GM18909 (cell line): ENCODE results near the gene TTC23.

Source experiments
- ATAC-seq: cut with Tn5 transposase; IDR thresholded peaks from one replicate; pipeline ENCODE4 v1.9.1; 2021; ENCODE audit warnings: mild to moderate bottlenecking; ENCODE audit not compliant: unreplicated experiment, poor library complexity

TTC23 gene

GRCh38 chr15:99249270-99249841 is at the start of gene TTC23:
TTC23 (minus strand) TSS chr15:99249581; CDS start chr15:99228712, 20,869 bp downstream.
- ATAC-seq: no peak

- no peak for ATAC-seq
Measured at GRCh38 chr15:99296386-99296785, 47.0 kb upstream of the TTC23 start.

- ATAC-seq: no peak
Measured at GRCh38 chr15:99295840-99296239, 46.5 kb upstream of the TTC23 start.

- no peak for ATAC-seq
Measured at GRCh38 chr15:99291643-99292042, 42.3 kb upstream of the TTC23 start.

GRCh38 chr15:99283717-99284116 is 34.3 kb upstream of the TTC23 start:
- ATAC-seq: no peak

- no peak for ATAC-seq
Measured at GRCh38 chr15:99282586-99282985, 33.2 kb upstream of the TTC23 start.

GRCh38 chr15:99282121-99282520 is 32.7 kb upstream of the TTC23 start:
- no peak for ATAC-seq

GRCh38 chr15:99279827-99280226 is 30.4 kb upstream of the TTC23 start:
- ATAC-seq: no peak

GRCh38 chr15:99279290-99279689 is 29.9 kb upstream of the TTC23 start:
- ATAC-seq: no peak

- ATAC-seq: no peak
Measured at GRCh38 chr15:99275525-99276128, 26.2 kb upstream of the TTC23 start.

GRCh38 chr15:99275061-99275460 is 25.7 kb upstream of the TTC23 start:
- no peak for ATAC-seq

- ATAC-seq: no peak
Measured at GRCh38 chr15:99273801-99274200, 24.4 kb upstream of the TTC23 start.

- no peak for ATAC-seq
Measured at GRCh38 chr15:99268431-99268830, 19.1 kb upstream of the TTC23 start.

- ATAC-seq: no peak
Measured at GRCh38 chr15:99267957-99268356, 18.6 kb upstream of the TTC23 start.

GRCh38 chr15:99265541-99266070 is 16.2 kb upstream of the TTC23 start:
- ATAC-seq: no peak

GRCh38 chr15:99264125-99264524 is 14.7 kb upstream of the TTC23 start:
- no peak for ATAC-seq

- ATAC-seq: no peak
Measured at GRCh38 chr15:99257107-99257750, 7.8 kb upstream of the TTC23 start.

- no peak for ATAC-seq
Measured at GRCh38 chr15:99253381-99254090, 4.2 kb upstream of the TTC23 start.

- no peak for ATAC-seq
Measured at GRCh38 chr15:99252326-99252725, 2.9 kb upstream of the TTC23 start.

- ATAC-seq: peak; percentile 93
Measured at GRCh38 chr15:99250857-99251841, 1.8 kb upstream of the TTC23 start, which contains the start of gene LRRC28. LRRC28 (plus strand) TSS chr15:99251481; CDS start chr15:99255958, 4,477 bp downstream.
